ENCODE measurements around the gene TPST1. TPM values are rescaled to one million over a fixed set of nuclear protein-coding genes. Genes with fewer than 3 reads are reported as not detected.

TPST1 gene
- total RNA-seq, 1 donor from 2014 or later, result 16.7 TPM

DNA sequence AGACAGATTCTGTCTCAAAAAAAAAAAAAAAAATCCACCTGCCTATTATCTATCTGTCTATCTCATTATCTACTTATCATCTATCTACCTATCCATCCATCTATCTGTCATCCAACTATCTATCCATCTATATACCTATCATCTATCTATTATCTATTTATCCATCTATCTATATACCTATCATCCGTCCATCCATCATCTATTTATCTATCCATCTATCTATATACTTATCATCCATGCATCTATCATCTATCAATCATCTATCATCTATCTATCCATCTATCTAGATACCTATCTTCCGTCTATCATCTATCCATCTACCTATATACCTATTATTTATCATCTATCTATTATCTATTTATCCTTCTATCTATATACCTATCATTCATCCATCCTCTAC lies 16.5 kb upstream of the TPST1 start:
- no peak overlapping the region for H3K4me3 ChIP-seq (ENCODE audit: low read depth, low read length)
- DNase-seq (ENCODE audit: low read depth), result no peak
- TF ChIP-seq CTCF (conservative IDR thresholded peaks at IDR 0.05; ENCODE audit: low read depth, low read length), result no peak

GRCh38 chr7:66189695-66190503 lies 15.2 kb upstream of the TPST1 start:
- no peak for DNase-seq (ENCODE audit: low read depth)
- H3K4me3 ChIP-seq (ENCODE audit: low read depth, low read length), result no peak overlapping the region

DNA sequence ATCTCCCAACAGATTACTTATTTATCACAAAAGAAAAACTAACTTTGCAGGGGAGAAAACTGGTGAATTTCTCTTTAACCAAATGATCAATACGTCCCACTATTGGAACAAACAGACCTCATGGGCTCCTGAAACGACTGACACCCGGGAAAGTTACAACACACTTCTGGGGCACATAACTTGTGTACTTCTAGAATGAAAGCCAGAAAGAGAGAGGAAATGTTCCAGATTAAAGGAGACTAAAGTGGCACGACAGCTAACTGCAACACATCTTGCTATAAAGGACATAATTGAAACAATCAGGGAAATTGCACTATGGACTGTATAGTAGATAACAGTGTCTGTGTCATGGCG lies 14.7 kb upstream of the TPST1 start:
- no peak for TF ChIP-seq CTCF (conservative IDR thresholded peaks at IDR 0.05; ENCODE audit: low read depth, low read length)
- H3K4me3 ChIP-seq (ENCODE audit: low read depth, low read length), result no peak overlapping the region
- DNase-seq (ENCODE audit: low read depth), result no peak

More at GRCh38 chr7:66189695-66190503, 15.2 kb upstream of the TPST1 start:
- no peak for TF ChIP-seq CTCF (conservative IDR thresholded peaks at IDR 0.05; ENCODE audit: low read depth, low read length)

DNA sequence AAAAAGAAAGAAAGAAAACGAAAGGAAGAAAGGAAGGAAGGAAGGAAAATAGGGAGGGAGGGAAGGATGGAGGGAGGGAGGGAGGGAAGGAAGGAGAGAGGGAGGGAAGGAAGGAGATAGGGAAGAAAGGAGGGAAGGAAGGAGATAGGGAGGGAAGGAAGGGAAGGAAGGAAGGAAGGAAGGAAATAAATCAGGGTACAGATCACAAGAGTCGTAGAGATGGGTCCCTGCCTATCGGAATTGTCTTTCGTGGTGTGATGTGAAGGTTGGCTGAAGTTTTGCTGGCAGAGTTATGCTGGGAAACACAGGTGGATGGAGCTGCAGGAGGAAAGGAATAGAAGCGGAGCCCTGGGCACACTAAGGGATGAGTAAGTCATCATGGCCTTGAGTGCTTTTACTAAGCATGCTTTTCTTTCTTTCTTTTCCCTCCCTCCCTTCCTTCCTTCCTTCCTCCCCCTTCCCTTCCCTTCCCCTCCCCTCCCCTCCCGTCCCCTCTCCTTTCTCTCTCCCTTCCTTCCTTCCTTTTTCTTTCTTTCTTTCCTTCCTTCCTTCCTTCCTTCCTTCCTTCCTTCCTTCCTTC lies 11.9 kb upstream of the TPST1 start:
- DNase-seq (ENCODE audit: low read depth), result no peak
- TF ChIP-seq CTCF (conservative IDR thresholded peaks at IDR 0.05; ENCODE audit: low read depth, low read length), result no peak
- H3K4me3 ChIP-seq (ENCODE audit: low read depth, low read length), result no peak overlapping the region

DNA sequence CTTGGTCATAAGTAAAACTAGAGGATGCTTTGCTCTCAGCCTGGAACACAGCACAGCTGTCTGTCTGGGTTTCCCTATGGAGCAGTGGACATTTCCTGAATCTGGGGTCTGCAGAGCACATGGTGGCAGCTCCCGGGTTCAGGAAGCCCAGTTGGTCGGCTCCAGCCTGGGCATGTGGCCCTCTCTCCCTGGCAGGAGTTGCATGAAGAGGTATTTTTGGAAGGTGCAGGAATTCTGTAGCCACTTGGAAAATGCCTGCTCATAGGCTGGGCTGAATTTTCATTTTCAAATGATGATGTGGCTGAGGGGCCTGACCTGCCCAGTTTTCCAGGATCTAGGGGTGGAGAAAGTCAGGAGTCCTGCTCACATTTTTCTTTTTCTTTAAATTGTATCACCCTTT lies 6.7 kb upstream of the TPST1 start:
- TF ChIP-seq CTCF (conservative IDR thresholded peaks at IDR 0.05; ENCODE audit: low read depth, low read length), result no peak
- no peak for DNase-seq (ENCODE audit: low read depth)
- H3K4me3 ChIP-seq (ENCODE audit: low read depth, low read length), result no peak overlapping the region

DNA sequence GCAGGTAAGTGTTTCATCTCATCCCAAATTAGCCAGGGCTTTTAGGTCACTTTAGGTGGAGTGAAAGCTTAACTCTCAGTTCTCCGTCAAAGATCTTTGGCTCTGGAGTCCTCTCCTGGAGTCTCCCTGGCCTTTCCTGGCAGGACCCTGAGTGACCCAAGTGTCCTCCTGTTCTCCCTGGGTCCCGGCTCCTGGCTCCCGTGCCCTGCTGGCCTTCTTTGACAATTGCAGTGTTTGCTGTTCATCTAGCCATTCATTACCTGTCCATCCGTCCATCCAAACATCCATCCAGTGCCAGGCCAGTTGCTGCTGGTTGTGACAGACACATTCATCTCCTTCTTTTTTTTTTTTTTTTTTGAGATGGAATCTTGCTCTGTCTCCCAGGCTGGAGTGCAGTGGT lies 6.2 kb upstream of the TPST1 start:
- H3K4me3 ChIP-seq (ENCODE audit: low read depth, low read length), result no peak overlapping the region
- DNase-seq (ENCODE audit: low read depth), result no peak
- TF ChIP-seq CTCF (conservative IDR thresholded peaks at IDR 0.05; ENCODE audit: low read depth, low read length), result peak; percentile 5

GRCh38 chr7:66202441-66202840 lies 2.7 kb upstream of the TPST1 start:
- TF ChIP-seq CTCF (conservative IDR thresholded peaks at IDR 0.05; ENCODE audit: low read depth, low read length), result no peak
- no peak for DNase-seq (ENCODE audit: low read depth)
- H3K4me3 ChIP-seq (ENCODE audit: low read depth, low read length), result no peak overlapping the region
